ENCODE measurements around the gene ENTR1.

The ENTR1 gene

GRCh38 chr9:136361047-136361753 lies 49.2 kb downstream of the ENTR1 start:
- no peak for DNase-seq (ENCODE audit: low read depth)

GRCh38 chr9:136359774-136360718 lies 50.4 kb downstream of the ENTR1 start:
- no peak for DNase-seq (ENCODE audit: low read depth)

GRCh38 chr9:136358888-136359287 lies 51.5 kb downstream of the ENTR1 start:
- DNase-seq (ENCODE audit: low read depth): no peak

GRCh38 chr9:136358016-136358415 lies 52.4 kb downstream of the ENTR1 start:
- DNase-seq (ENCODE audit: low read depth): no peak

GRCh38 chr9:136357202-136357725 lies 53.1 kb downstream of the ENTR1 start:
- DNase-seq (ENCODE audit: low read depth): no peak

- no peak for DNase-seq (ENCODE audit: low read depth)
Observed at GRCh38 chr9:136355616-136356557, 54.5 kb downstream of the ENTR1 start.

- no peak for DNase-seq (ENCODE audit: low read depth)
Observed at GRCh38 chr9:136354592-136355085, 55.8 kb downstream of the ENTR1 start.

GRCh38 chr9:136353757-136354488 lies 56.5 kb downstream of the ENTR1 start:
- no peak for DNase-seq (ENCODE audit: low read depth)

- no peak for DNase-seq (ENCODE audit: low read depth)
Observed at GRCh38 chr9:136353088-136353487, 57.3 kb downstream of the ENTR1 start.

- no peak for DNase-seq (ENCODE audit: low read depth)
Observed at GRCh38 chr9:136352682-136353081, 57.7 kb downstream of the ENTR1 start.
